Keratinocyte (primary cell): ENCODE results near the gene SYNC.

Experiments used
- CTCF ChIP-seq, 3 experiments: IDR thresholded peaks in 1 of 3; conservative IDR thresholded peaks in 1 of 3; optimal IDR thresholded peaks in 1 of 3; 2 replicates in 2 of 3; 3 replicates in 1 of 3; pipeline versions ENCODE3 to v1.5.1; 2011; ENCODE audit warnings: low read length in 3 of 3, mild to moderate bottlenecking in 3 of 3, moderate library complexity in 2 of 3, control low read depth in 1 of 3, inconsistent platforms in 1 of 3; ENCODE audit not compliant: insufficient read depth in 2 of 3; ENCODE audit errors: extremely low read depth in 1 of 3
- EZH2 ChIP-seq: IDR thresholded peaks from one replicate; pipeline ENCODE4 v1.6.1; 2012; ENCODE audit warnings: inconsistent platforms, mild to moderate bottlenecking, low read length, moderate library complexity

GRCh38 chr1:32709476-32709875, 6.9 kb upstream of the SYNC start:
- no peak for TF ChIP-seq CTCF (optimal IDR thresholded peaks at IDR 0.05 in 1 of 3, IDR thresholded peaks at IDR 0.05 in 1 of 3, conservative IDR thresholded peaks at IDR 0.05 in 1 of 3; ENCODE audit: extremely low read depth in 1 of 3, insufficient read depth in 2 of 3, low read length in 3 of 3)
- no peak for TF ChIP-seq EZH2
